ENCODE data around the gene ANKRD28.

- TF ChIP-seq CTCF (conservative IDR thresholded peaks at IDR 0.05) = no peak
- no peak for TF ChIP-seq ZFX (IDR thresholded peaks at IDR 0.05)
Measured at GRCh38 chr3:15771444-15771843, 26.3 kb downstream of the ANKRD28 start.

Measured in C4-2B (cell line).